Measurements from ENCODE around the gene NMRK2.

The NMRK2 gene

DNA sequence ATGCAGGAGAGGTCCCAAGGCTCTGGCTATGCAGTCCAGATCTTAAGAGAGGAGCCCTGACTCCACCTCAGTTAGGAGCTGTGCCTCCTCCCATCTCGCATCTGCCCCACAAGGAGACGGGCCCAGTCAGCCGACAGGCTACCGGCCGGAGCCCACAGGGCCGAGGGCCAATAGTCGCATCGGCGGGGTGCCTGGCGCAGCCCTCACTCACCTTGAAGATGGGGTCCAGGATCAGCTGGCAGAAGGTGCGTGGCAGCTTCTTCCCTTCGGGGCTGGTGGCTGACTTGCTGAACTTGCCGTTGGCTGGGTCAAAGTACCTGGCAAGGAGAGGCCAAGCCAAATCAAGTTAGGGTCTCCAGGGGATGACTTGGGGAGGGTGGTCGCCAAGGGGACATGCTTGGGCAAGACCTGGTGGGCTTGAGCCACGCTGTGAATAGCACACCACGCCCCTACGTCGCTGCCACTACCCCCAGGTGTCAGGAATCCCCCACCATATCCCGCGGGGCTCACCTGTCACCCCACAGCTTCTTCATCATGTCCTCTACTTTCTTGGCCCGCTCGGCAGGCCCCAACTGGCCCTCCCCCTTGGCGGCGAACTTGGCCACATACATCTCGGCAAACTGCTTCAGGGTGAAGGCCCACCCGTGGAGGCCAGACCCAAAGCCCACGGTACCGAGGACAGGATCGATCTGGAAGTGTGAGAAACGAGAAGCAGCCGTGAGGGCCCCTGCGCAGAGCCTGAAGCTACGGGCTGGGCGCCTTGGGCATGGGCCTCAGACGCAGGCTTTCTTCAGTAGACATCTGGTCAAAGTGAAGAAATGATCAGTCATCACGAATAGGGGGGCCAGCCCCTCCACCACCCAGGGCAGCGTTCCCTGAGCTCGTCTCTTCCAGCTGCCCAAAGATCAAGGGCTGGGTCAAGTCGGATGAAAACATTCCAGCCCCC is 49.1 kb downstream of the NMRK2 start:
- DNase-seq (ENCODE audit: low read depth, low spot score), result no peak

GRCh38 chr19:3982701-3983541 is 50.1 kb downstream of the NMRK2 start:
- DNase-seq (ENCODE audit: low read depth, low spot score), result no peak

- DNase-seq (ENCODE audit: low read depth, low spot score), result no peak
Observed at GRCh38 chr19:3983542-3983914, 50.7 kb downstream of the NMRK2 start.

GRCh38 chr19:3983936-3984583 is 51.2 kb downstream of the NMRK2 start:
- no peak for DNase-seq (ENCODE audit: low read depth, low spot score)

- no peak for DNase-seq (ENCODE audit: low read depth, low spot score)
Observed at GRCh38 chr19:3984584-3984907, 51.7 kb downstream of the NMRK2 start.

GRCh38 chr19:3984908-3985642 is 52.2 kb downstream of the NMRK2 start, which contains the start of gene EEF2:
EEF2 (minus strand) TSS chr19:3985463; CDS start chr19:3985380, 83 bp downstream.
- peak; percentile 87 for DNase-seq (ENCODE audit: low read depth, low spot score)

DNA sequence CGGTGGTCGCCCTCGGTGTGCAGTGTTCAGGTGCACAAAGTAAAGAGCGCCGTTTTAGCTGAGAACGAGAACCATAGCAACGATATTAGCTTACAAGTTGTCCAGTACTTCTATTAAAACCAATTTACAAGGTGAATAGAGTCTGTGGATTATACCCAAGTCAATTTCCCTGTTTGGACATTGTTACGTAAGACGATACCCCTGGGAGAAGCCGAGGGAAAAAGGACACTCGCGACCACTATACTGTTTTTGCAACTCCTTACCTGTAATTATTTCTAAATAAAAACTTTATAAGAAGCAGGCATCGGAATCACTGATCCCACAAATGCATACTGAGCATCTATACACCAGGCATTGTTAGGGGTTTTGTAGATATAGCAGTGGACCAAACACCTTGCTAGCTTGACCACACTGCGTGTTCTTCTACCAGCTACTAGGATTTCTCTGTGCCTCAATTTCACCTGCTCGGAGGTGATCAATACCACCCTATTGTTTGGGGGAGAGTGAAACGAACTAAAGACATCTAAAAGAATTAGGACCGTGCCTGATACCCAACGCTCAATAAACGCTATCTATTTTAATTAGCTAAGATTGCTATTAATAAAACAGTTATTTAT is 52.9 kb downstream of the NMRK2 start:
- no peak for DNase-seq (ENCODE audit: low read depth, low spot score)

GRCh38 chr19:3986260-3987041 is 53.6 kb downstream of the NMRK2 start:
- peak; percentile 47 for DNase-seq (ENCODE audit: low read depth, low spot score)

- DNase-seq (ENCODE audit: low read depth, low spot score), result peak; percentile 73
Observed at GRCh38 chr19:3987619-3988371, 54.9 kb downstream of the NMRK2 start.

DNA sequence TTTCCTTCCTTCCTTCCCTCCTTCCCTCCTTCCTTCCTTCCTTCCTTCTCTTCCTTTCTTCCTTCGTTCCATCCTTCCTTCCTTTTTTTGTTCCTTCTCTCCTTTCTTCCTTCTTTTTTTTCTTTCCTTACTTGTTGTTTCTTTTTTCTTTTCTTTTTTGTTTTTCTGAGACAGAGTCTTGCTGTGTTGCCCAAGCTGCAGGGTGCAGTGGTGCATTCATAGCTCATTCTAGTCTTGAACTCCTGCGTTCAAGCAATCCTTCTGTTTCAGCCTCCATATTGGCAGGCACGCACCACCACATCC is 57.9 kb downstream of the NMRK2 start:
- no peak for DNase-seq (ENCODE audit: low read depth, low spot score)
